HUES48 (cell line): ENCODE data around the gene HMG20B.
A peak's percentile ranks its signal among the peaks of the same experiment; 100 is the strongest.
"Not testable (repeated sequence)": the region's sequence is repeated elsewhere in the genome, so short reads cannot be mapped to it uniquely, and the experiment has no call there.

ENCODE experiments used
- H3K27ac ChIP-seq: one replicate; pipeline ENCODE4 v1.7.0; 2013; ENCODE audit warnings: low read depth, low read length, inconsistent platforms
- H3K27me3 ChIP-seq: 2 replicates; pipeline ENCODE4 v1.6.1; 2013; ENCODE audit warnings: mild to moderate bottlenecking, low read length; ENCODE audit not compliant: control insufficient read depth, insufficient read depth
- H3K36me3 ChIP-seq: 2 replicates; pipeline ENCODE4 v1.6.1; 2013; ENCODE audit warnings: low read length; ENCODE audit not compliant: control insufficient read depth, insufficient read depth
- H3K4me1 ChIP-seq: 2 replicates; pipeline ENCODE4 v1.6.1; 2013; ENCODE audit warnings: mild to moderate bottlenecking, low read length; ENCODE audit not compliant: control insufficient read depth, insufficient read depth
- H3K4me3 ChIP-seq: 2 replicates; pipeline ENCODE4 v1.5.1; 2013; ENCODE audit warnings: mild to moderate bottlenecking, low read depth, low read length
- H3K9ac ChIP-seq: 2 replicates; pipeline ENCODE4 v1.6.1; 2013; ENCODE audit warnings: mild to moderate bottlenecking, low read depth, low read length, moderate library complexity
- H3K9me3 ChIP-seq: 2 replicates; pipeline ENCODE4 v1.6.1; 2013; ENCODE audit warnings: low read length; ENCODE audit not compliant: control insufficient read depth, insufficient read depth

HMG20B gene

DNA sequence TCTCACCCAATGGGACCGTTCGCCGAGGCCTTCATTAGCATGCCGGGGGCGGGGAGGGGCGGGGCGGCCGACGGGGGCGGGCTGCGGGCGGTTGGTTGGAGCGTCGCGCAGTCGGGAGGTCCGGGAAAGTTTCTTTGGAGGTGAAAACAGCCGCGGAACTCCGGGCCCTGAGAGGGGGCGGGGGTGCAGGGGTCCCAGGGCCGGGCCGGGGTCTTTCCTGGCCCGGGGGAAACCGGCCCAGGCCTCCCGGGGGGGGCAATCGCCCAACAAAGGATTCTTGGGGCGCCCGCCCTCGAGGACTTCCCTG is at the start of gene HMG20B:
Gene HMG20B (plus strand): TSS at position 90 of the 307 bp plus-strand sequence. CDS start 366 bp downstream, outside the sequence.
- peak within 1 kb of the TSS; percentile 75 for H3K27ac ChIP-seq
- no peak within 1 kb of the TSS; the same call in 1 of the 2 replicates for H3K9ac ChIP-seq

GRCh38 chr19:3523361-3524077 is 49.2 kb upstream of the HMG20B start:
- Histone ChIP-seq H3K4me1 (peaks cover 12% of the 10 kb centered on the region), H3K9ac (no peak overlapping the region), H3K4me3 (no peak overlapping the region), H3K27me3 (no peaks in the 10 kb centered on the region), H3K27ac (no peak overlapping the region), H3K36me3 (peaks cover 41% of the 10 kb centered on the region), H3K9me3 (no peaks in the 10 kb centered on the region)

More for the DNA sequence above, at the start of gene HMG20B:
- H3K4me1 ChIP-seq, result peaks cover 13% of the 10 kb centered on the region
- H3K36me3 ChIP-seq, result peaks cover 6% of the 10 kb centered on the region
- no peaks in the 10 kb centered on the region for H3K27me3 ChIP-seq
- peak within 1 kb of the TSS; percentile 85 for H3K4me3 ChIP-seq
- H3K9me3 ChIP-seq, result no peaks in the 10 kb centered on the region

DNA sequence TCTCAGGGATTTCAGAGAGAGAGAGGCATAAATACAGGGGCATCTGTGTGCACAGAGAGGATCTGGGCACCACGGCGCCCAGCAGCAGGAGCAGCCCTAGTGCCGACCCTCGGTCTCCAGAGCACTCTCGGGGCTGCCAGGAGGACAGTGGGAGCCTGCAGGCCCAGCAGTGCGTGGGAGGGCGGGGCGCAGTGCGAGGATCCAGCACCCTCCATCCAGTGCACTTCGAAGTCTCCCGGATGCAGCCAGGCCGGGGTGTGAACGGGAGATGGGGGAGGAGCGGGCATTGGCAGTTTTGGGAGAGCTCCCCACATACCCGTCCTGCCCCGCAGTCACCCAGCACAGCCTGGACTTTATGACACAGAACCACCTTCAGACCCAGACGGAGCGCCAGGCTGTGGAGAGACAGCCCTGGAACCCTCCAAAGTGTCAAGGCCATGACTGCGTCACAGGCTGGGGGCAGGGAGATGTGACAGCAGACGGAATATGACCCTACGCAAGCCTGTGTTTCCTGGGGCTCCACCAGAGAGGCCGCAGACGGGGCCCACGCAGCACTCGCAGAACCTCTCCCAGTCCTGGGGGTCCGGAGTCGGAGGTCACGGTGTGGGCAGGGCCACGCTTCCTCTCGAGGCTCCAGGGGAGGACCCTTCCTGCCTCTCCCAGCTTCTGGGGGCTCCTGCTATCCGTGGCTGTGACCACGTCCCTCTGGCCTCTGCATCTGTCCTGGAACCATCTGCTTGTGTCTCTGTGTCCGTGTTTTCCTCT is 48.5 kb upstream of the HMG20B start:
- Histone ChIP-seq H3K36me3 (peaks cover 41% of the 10 kb centered on the region), H3K9ac (no peak overlapping the region), H3K27me3 (no peaks in the 10 kb centered on the region), H3K27ac (no peak overlapping the region), H3K4me3 (no peak overlapping the region), H3K4me1 (peaks cover 5% of the 10 kb centered on the region; the same call in 1 of the 2 replicates), H3K9me3 (no peaks in the 10 kb centered on the region)

DNA sequence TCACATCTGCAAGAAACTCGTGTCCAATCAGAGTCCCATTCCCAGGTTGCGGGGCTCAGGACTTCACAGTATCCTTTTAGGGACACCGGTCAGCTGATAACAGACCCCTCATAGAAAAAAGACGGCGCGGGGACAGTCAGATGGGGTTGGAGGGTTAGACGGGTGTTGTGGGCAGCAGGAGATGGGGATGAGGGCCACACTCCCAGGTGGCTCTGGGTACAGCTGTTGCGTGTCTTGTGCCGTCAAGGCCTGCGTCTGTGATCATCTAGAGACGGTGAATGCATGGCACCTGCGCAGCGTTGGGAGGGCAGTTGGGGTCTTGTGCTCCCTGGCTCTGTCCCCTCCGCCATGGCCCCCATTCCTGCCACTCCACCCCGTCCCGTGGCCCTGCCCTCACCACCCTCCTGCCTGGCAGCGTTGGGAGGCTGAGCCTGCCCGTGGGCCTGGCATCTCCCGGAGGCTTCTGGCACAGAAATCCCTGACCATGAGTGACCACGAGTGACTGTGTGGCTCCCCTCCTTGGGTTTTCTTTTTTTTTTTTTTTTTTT is 47.8 kb upstream of the HMG20B start:
- no peak overlapping the region for H3K4me3 ChIP-seq
- no peaks in the 10 kb centered on the region for H3K4me1 ChIP-seq
- H3K27me3 ChIP-seq, result no peaks in the 10 kb centered on the region
- H3K27ac ChIP-seq, result no peak overlapping the region
- H3K9me3 ChIP-seq, result no peaks in the 10 kb centered on the region
- peaks cover 39% of the 10 kb centered on the region for H3K36me3 ChIP-seq
- no peak overlapping the region for H3K9ac ChIP-seq

DNA sequence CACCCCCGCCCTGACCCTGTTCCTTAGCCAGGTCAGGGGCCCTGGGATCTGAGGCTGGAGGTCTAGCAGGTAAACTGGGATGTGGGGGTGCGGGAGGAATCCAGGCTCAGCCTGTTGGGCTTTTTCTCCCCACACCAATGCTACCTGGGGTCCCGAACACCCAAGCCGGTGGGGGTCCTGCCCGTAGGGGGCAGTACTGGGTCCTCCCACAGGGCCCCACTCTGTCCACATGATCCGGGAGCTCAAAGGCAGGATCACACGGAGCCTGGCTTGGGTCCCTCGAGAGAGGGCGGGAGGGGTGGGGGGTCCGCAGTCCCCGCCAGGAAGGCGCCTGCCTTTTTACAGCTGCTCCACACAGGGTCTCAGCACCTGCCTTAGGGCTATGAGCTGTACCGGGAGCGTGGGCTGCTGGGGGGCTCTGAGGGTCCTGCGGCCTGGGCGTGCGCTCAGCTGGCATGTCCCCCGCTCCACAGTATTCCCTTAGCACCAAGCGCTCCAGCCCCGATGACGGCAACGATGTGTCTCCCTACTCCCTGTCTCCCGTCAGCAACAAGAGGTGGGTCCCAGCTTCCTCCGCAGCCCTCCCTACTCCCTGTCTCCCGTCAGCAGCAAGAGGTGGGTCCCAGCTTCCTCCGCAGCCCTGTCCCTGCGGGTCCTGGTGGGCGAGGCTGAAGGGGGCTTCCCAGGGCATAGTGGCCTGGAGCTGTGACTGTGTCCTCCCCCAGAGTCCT is 46.1 kb upstream of the HMG20B start:
- Histone ChIP-seq H3K9ac (no peak overlapping the region), H3K27me3 (no peaks in the 10 kb centered on the region), H3K4me1 (no peaks in the 10 kb centered on the region), H3K9me3 (no peaks in the 10 kb centered on the region), H3K27ac (no peak overlapping the region), H3K4me3 (no peak overlapping the region), H3K36me3 (peaks cover 42% of the 10 kb centered on the region)

DNA sequence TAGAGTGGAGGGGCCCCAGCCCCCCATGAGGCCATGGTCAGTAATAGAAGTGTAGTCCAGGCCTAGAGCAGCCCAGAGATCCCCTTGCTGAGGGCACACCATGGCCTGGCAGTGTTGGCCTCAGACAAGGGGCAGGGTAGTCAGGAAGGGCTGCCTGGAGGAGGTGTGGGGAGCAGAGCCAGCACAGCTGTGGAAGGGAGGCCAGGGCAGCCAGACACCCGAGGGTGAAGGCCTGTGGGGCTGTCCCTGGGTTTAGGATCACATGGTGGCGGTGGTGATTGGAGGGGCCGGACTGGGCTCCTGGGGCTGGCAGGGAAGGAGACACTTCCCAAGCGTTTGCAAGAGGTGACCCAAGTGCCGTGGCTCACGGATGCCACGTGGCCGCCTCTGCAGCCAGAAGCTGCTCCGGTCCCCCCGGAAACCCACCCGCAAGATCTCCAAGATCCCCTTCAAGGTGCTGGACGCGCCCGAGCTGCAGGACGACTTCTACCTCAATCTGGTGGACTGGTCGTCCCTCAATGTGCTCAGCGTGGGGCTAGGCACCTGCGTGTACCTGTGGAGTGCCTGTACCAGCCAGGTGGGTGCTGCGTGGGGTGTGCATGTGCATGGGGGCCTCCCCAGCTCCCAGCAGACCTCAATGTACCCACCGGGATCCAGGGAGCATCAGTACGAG is 45.4 kb upstream of the HMG20B start:
- Histone ChIP-seq H3K36me3 (peaks cover 49% of the 10 kb centered on the region), H3K4me3 (no peak overlapping the region), H3K27ac (no peak overlapping the region), H3K27me3 (no peaks in the 10 kb centered on the region), H3K9me3 (no peaks in the 10 kb centered on the region), H3K4me1 (no peaks in the 10 kb centered on the region), H3K9ac (no peak overlapping the region)

GRCh38 chr19:3528080-3528479 is 44.7 kb upstream of the HMG20B start:
- Histone ChIP-seq H3K4me3 (no peak overlapping the region), H3K27me3 (no peaks in the 10 kb centered on the region), H3K27ac (no peak overlapping the region), H3K36me3 (peaks cover 54% of the 10 kb centered on the region), H3K9ac (no peak overlapping the region), H3K9me3 (no peaks in the 10 kb centered on the region), H3K4me1 (no peaks in the 10 kb centered on the region)

DNA sequence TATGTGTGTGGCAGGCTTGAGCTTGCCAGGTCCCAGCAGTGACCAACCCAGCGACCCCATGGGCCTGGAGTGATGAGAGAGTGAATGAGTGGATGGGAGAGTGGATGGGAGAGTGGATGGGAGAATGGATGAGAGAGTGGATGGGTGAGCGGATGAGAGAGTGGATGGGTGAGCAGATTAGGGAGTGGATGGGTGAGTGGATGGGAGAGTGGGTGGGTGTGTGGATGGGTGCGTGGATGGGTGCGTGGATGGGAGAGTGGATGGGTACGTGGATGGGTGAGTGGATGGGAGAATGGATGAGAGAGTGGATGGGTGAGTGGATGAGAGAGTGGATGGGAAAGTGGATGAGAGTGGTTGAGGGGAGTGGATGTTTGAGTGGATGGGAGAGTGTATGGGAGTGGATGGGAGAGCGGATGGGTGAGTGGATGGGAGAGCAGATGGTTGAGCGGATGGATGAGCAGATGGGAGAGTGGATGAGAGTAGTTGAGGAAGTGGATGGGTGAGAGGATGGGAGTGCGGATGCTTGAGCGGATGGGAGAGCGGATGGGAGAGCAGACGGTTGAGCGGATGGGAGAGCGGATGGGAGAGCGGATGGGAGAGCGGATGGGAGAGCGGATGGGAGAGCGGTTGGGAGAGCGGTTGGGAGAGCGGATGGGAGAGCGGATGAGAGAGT is 44.1 kb upstream of the HMG20B start:
- Histone ChIP-seq H3K36me3 (peaks cover 55% of the 10 kb centered on the region), H3K4me1 (no peaks in the 10 kb centered on the region), H3K27ac (no peak overlapping the region), H3K9me3 (no peaks in the 10 kb centered on the region), H3K4me3 (no peak overlapping the region), H3K9ac (no peak overlapping the region), H3K27me3 (no peaks in the 10 kb centered on the region)

DNA sequence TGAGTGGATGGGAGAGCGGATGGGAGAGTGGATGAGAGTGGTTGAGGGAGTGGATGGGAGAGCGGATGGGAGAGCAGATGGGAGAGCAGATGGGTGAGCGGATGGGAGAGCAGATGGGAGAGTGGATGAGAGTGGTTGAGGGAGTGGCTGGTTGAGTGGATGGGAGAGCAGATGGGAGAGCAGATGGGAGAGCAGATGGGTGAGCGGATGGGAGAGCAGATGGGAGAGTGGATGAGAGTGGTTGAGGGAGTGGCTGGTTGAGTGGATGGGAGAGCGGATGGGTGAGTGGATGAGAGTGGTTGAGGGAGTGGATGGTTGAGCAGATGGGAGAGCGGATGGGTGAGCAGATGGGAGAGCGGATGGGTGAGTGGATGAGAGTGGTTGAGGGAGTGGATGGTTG is 43.4 kb upstream of the HMG20B start:
- not testable (repeated sequence) for H3K27me3 ChIP-seq, H3K9me3 ChIP-seq, H3K4me1 ChIP-seq, H3K27ac ChIP-seq, H3K4me3 ChIP-seq, H3K9ac ChIP-seq
- H3K36me3 ChIP-seq, result peaks cover 53% of the 10 kb centered on the region

- Histone ChIP-seq H3K9ac (no peak overlapping the region), H3K27me3 (no peaks in the 10 kb centered on the region), H3K27ac (no peak overlapping the region), H3K36me3 (peaks cover 57% of the 10 kb centered on the region), H3K4me1 (no peaks in the 10 kb centered on the region), H3K9me3 (no peaks in the 10 kb centered on the region), H3K4me3 (no peak overlapping the region)
Observed at GRCh38 chr19:3530389-3530788, 42.4 kb upstream of the HMG20B start.
